ENCODE measurements around the gene FAM204A. TPM values are rescaled to one million over a fixed set of nuclear protein-coding genes. Genes with fewer than 3 reads are reported as not detected.

The FAM204A gene
- total and polyA plus RNA-seq, 10 of the 15 experiments (the other 5 are each of a cell fraction or from before 2014, with no cell fraction given), result 24.5 to 96.0 (median 67.6) TPM

DNA sequence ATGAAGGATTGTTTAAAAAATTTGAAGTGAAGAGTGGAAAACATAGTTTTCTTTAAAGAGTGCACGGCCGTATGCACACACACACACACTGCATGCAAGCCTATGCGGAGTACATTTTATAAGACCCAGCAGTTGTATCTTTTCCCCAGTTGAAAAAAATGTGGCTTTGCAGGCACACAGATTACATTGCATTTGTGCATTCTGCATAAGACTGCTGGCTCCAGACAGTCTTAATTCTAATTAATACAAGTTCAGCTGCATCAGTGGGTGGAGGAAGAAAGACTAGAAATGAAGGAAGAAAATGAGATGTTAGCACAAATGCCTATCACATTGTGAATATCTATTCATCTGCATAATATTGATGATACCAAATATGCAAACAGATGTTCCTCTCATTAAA is 79.6 kb downstream of the FAM204A start:
- Histone ChIP-seq H3K27me3 (replicated peaks in 1 of 2; ENCODE audit: control insufficient read depth in 2 of 2, insufficient read depth in 2 of 2, low read length in 1 of 2) (peaks cover 0 to under 1% of the 10 kb centered on the region in 2 experiments; a peak in 3 of 4 replicates), H2AFZ (ENCODE audit: control insufficient read depth, low read depth, low read length) (no peak overlapping the region), H3K4me3 (no peak overlapping the region), H3K4me1 (ENCODE audit: control insufficient read depth, insufficient read depth, low read length) (no peaks in the 10 kb centered on the region), H4K20me1 (ENCODE audit: control insufficient read depth, insufficient read depth) (no peaks in the 10 kb centered on the region), H3K9ac (ENCODE audit: control insufficient read depth, insufficient read depth, low read length) (no peak overlapping the region), H3K4me2 (ENCODE audit: control insufficient read depth, insufficient read depth) (no peak overlapping the region), H3K79me2 (ENCODE audit: control insufficient read depth, insufficient read depth, low read length) (no peaks in the 10 kb centered on the region), H3K9me3 (replicated peaks; ENCODE audit: control insufficient read depth, insufficient read depth, low read length) (no peaks in the 10 kb centered on the region), H3K27ac (ENCODE audit: control insufficient read depth, insufficient read depth) (no peak overlapping the region), H3K36me3 (ENCODE audit: control insufficient read depth in 2 of 2, insufficient read depth in 2 of 2, low read length in 1 of 2) (no peaks in the 10 kb centered on the region)
- in situ Hi-C loops (cut with MboI) (no loop called here), intact Hi-C loops (cut with micrococcal nuclease; ENCODE audit: unreplicated experiment) (loop anchor here (10.0 kb wide), 1 partner anchor 162 kb away; no protein-coding TSS in a partner anchor)
- CTCF ChIA-PET, result interaction anchor here (1.2 kb wide), 1 partner anchor 766 kb away, joined by 3 read pairs; no protein-coding TSS in a partner anchor
- RAD21 ChIA-PET (ENCODE audit: unreplicated experiment), result no interaction called here
- SMC1A ChIA-PET (ENCODE audit: uncharacterized antibody, unreplicated experiment), result interaction anchor here (1.0 kb wide), 1 partner anchor 766 kb away, joined by 4 read pairs; no protein-coding TSS in a partner anchor
- 51% methylated on average over 3 of the region's 3 CpGs for WGBS (ENCODE audit: insufficient coverage, insufficient replicate concordance, low lambda C conversion rate, missing lambda C conversion rate)
- TF ChIP-seq NR2F1 (conservative IDR thresholded peaks at IDR 0.05) (no peak), ZNF384 (IDR thresholded peaks at IDR 0.05; ENCODE audit: borderline replicate concordance, low read depth, low read length) (no peak), MYC (IDR thresholded peaks at IDR 0.05; ENCODE audit: insufficient read depth, insufficient read length, insufficient replicate concordance, low read length, severe bottlenecking) (no peak), MTA3 (IDR thresholded peaks at IDR 0.05; ENCODE audit: borderline replicate concordance, low read length) (no peak), SMAD5 (IDR thresholded peaks at IDR 0.05; ENCODE audit: low read depth) (no peak), RAD51 (IDR thresholded peaks at IDR 0.05) (no peak), NFYA (IDR thresholded peaks at IDR 0.05; ENCODE audit: borderline replicate concordance, low read depth, low read length) (no peak), YBX1 (IDR thresholded peaks at IDR 0.05) (no peak), ASH2L (IDR thresholded peaks at IDR 0.05; ENCODE audit: borderline replicate concordance, low read depth) (no peak), FOS (IDR thresholded peaks at IDR 0.05; ENCODE audit: borderline replicate concordance, extremely low read depth, insufficient read length) (no peak), SRF (IDR thresholded peaks at IDR 0.05; ENCODE audit: low read depth in 2 of 2, low read length in 2 of 2) (no peak), YY1 (IDR thresholded peaks at IDR 0.05; ENCODE audit: low read depth, low read length) (no peak), RELA (IDR thresholded peaks at IDR 0.05; ENCODE audit: borderline replicate concordance, partially characterized antibody) (no peak), RAD21 (IDR thresholded peaks at IDR 0.05; ENCODE audit: insufficient read depth, low read depth, low read length) (no peak), HDAC2 (IDR thresholded peaks at IDR 0.05) (no peak)
- TF ChIP-seq, protein P1, sequence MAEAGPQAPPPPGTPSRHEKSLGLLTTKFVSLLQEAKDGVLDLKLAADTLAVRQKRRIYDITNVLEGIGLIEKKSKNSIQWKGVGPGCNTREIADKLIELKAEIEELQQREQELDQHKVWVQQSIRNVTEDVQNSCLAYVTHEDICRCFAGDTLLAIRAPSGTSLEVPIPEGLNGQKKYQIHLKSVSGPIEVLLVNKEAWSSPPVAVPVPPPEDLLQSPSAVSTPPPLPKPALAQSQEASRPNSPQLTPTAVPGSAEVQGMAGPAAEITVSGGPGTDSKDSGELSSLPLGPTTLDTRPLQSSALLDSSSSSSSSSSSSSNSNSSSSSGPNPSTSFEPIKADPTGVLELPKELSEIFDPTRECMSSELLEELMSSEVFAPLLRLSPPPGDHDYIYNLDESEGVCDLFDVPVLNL (IDR thresholded peaks at IDR 0.05; ENCODE audit: low read depth, low read length), result no peak
- TF ChIP-seq, protein P2, sequence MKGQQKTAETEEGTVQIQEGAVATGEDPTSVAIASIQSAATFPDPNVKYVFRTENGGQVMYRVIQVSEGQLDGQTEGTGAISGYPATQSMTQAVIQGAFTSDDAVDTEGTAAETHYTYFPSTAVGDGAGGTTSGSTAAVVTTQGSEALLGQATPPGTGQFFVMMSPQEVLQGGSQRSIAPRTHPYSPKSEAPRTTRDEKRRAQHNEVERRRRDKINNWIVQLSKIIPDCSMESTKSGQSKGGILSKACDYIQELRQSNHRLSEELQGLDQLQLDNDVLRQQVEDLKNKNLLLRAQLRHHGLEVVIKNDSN (IDR thresholded peaks at IDR 0.05; ENCODE audit: borderline replicate concordance, extremely low read length, insufficient read depth, low read depth, low read length), result no peak
- TF ChIP-seq, protein P3, sequence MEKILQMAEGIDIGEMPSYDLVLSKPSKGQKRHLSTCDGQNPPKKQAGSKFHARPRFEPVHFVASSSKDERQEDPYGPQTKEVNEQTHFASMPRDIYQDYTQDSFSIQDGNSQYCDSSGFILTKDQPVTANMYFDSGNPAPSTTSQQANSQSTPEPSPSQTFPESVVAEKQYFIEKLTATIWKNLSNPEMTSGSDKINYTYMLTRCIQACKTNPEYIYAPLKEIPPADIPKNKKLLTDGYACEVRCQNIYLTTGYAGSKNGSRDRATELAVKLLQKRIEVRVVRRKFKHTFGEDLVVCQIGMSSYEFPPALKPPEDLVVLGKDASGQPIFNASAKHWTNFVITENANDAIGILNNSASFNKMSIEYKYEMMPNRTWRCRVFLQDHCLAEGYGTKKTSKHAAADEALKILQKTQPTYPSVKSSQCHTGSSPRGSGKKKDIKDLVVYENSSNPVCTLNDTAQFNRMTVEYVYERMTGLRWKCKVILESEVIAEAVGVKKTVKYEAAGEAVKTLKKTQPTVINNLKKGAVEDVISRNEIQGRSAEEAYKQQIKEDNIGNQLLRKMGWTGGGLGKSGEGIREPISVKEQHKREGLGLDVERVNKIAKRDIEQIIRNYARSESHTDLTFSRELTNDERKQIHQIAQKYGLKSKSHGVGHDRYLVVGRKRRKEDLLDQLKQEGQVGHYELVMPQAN (conservative IDR thresholded peaks at IDR 0.05), result no peak
- FAIRE-seq, result no peak
- POLR2A ChIA-PET, result interaction anchor here (0.6 kb wide), 1 partner anchor 293 kb away, joined by 3 read pairs; no protein-coding TSS in a partner anchor
- DNase-seq (ENCODE audit: low read depth, low spot score), result no peak
- no peak for ATAC-seq
- no TSS peak for BruUV-seq (replicated peaks)
